AG04450 (cell line): ENCODE measurements around the gene VWF. TPM values are rescaled to one million over a fixed set of nuclear protein-coding genes. Genes with fewer than 3 reads are reported as not detected.

Experiments
- CTCF ChIA-PET: fragments of 300-600, 350-600 bp; formaldehyde crosslinking; extraction: SDS; loops from one replicate; lab custom pipeline; 2022; ENCODE audit warnings: antibody characterized with exemption, inconsistent platforms; lab: Charles Lee
- POLR2A ChIA-PET: fragments of 350-600 bp; formaldehyde crosslinking; extraction: SDS; loops from one replicate; lab custom pipeline; 2021; ENCODE audit warnings: antibody characterized with exemption, inconsistent platforms; lab: Yijun Ruan, JAX
- DNase-seq: peaks from one replicate; pipeline ENCODE4 v3.0.0-alpha.2; 2011; ENCODE audit warnings: low read depth, low spot score
- H3K27ac ChIP-seq: one replicate; pipeline ENCODE4 v1.5.1; 2012; ENCODE audit warnings: low read depth, low read length, control low read depth
- H3K27me3 ChIP-seq: one replicate; pipeline ENCODE4 v1.6.0; 2012; ENCODE audit warnings: low read length; ENCODE audit not compliant: control insufficient read depth, insufficient read depth
- H3K4me3 ChIP-seq: 2 replicates; pipeline ENCODE4 v1.5.1; 2011; ENCODE audit warnings: mild to moderate bottlenecking, low read depth, low read length, control low read depth
- H3K9me3 ChIP-seq: 2 replicates; pipeline ENCODE4 v1.5.1; 2012; ENCODE audit warnings: low read length; ENCODE audit not compliant: control insufficient read depth, insufficient read depth
- polyA plus RNA-seq: library from polyadenylated mRNA; depleted of rRNA; stranded (reverse); fragments of >200 nt; gene quantifications from 2 replicates; pipeline ENCODE4 v1.2.3, GENCODE V29; 2011
- TF ChIP-seq, protein P1 (sequence below): IDR thresholded peaks from 2 replicates; pipeline ENCODE4 v1.5.1; 2011; ENCODE audit warnings: low read depth, low read length, control low read depth, inconsistent platforms

Gene VWF
- polyA plus RNA-seq, 1 experiment: 0.35 TPM

DNA sequence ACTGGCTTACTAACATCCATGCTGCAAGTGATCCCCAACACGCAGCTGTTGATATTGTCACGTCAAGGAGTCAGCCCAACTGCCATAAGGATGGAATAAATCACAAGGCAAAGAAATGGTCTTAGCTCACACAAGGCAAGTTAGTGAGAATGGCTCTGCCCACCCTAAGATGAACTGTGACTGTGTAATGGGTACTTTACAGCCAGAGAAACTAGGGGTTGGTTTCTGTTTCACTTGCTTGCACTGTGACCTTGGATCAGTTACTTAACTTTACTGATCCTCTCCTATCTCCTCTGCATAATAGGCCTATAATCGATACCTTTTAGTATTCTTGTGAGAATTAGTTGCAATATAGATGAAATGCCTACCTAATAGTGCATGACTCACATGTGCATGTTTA lies 127.2 kb downstream of the VWF start:
- TF ChIP-seq, protein P1, sequence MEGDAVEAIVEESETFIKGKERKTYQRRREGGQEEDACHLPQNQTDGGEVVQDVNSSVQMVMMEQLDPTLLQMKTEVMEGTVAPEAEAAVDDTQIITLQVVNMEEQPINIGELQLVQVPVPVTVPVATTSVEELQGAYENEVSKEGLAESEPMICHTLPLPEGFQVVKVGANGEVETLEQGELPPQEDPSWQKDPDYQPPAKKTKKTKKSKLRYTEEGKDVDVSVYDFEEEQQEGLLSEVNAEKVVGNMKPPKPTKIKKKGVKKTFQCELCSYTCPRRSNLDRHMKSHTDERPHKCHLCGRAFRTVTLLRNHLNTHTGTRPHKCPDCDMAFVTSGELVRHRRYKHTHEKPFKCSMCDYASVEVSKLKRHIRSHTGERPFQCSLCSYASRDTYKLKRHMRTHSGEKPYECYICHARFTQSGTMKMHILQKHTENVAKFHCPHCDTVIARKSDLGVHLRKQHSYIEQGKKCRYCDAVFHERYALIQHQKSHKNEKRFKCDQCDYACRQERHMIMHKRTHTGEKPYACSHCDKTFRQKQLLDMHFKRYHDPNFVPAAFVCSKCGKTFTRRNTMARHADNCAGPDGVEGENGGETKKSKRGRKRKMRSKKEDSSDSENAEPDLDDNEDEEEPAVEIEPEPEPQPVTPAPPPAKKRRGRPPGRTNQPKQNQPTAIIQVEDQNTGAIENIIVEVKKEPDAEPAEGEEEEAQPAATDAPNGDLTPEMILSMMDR: no peak
- Histone ChIP-seq H3K9me3 (no peaks in the 10 kb centered on the region), H3K27ac (no peak overlapping the region), H3K27me3 (no peaks in the 10 kb centered on the region), H3K4me3 (no peak overlapping the region)
- ChIA-PET CTCF (interaction anchor here (0.7 to 3.6 kb wide), 4 partner anchors 9 to 287 kb away, joined by 8 to 35 read pairs (median 16); no protein-coding TSS in a partner anchor), POLR2A (no interaction called here)
- no peak for DNase-seq

DNA sequence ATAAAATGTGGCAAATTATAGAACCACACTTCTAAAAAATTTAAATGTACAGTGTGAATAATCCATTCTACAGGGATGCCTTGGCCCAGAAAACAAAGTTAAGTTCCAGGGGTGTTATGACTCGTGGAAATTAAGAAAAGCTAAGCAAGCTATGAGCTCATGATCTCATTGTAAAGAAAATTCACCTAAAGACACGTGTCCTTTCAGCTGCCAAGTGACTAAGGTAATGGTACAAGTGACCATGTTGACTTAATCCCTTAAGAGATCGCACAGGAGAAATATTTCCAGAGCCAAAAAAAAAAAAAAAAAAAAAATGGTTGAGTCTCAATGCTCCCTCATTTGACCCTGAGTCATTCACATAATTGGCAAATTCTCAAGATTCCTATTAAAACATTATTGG lies 128.0 kb downstream of the VWF start:
- H3K27ac ChIP-seq: no peak overlapping the region
- no peak overlapping the region for H3K4me3 ChIP-seq
- no peaks in the 10 kb centered on the region for H3K27me3 ChIP-seq
- TF ChIP-seq, protein P1: no peak
- no peak for DNase-seq
- CTCF ChIA-PET: interaction anchor here (0.7 to 3.6 kb wide), 4 partner anchors 8 to 288 kb away, joined by 8 to 35 read pairs (median 16); no protein-coding TSS in a partner anchor
- POLR2A ChIA-PET: interaction anchor here (0.6 kb wide), 1 partner anchor 475 kb away, joined by 3 read pairs; no protein-coding TSS in a partner anchor
- no peaks in the 10 kb centered on the region for H3K9me3 ChIP-seq

DNA sequence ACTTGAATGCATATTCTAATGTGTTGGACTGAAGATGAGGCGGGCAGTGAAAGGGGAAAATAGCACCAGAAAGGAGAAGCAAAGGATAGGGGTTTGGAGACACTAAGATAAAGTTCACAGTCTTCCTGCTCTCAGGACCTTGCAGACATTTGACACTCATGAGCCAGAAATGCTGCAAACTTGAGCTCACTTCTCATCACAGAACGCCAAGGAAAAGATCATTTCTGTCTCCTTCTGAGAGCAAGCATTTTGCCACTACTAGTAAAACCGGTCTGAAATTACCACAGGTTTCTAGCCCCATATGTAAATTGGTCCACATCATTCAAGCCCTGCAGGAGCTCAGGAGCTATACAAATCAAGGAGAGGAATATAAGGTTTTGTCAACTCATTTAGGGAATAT lies 134.8 kb downstream of the VWF start:
- no peaks in the 10 kb centered on the region for H3K9me3 ChIP-seq
- ChIA-PET POLR2A (no interaction called here), CTCF (interaction anchor here (0.6 to 6.5 kb wide), 23 partner anchors 8 to 1471 kb away, joined by 3 to 295 read pairs (median 11); no protein-coding TSS in a partner anchor)
- no peak overlapping the region for H3K27ac ChIP-seq
- H3K4me3 ChIP-seq: no peak overlapping the region
- peaks cover 12% of the 10 kb centered on the region for H3K27me3 ChIP-seq
- no peak for DNase-seq
- TF ChIP-seq, protein P1: no peak

DNA sequence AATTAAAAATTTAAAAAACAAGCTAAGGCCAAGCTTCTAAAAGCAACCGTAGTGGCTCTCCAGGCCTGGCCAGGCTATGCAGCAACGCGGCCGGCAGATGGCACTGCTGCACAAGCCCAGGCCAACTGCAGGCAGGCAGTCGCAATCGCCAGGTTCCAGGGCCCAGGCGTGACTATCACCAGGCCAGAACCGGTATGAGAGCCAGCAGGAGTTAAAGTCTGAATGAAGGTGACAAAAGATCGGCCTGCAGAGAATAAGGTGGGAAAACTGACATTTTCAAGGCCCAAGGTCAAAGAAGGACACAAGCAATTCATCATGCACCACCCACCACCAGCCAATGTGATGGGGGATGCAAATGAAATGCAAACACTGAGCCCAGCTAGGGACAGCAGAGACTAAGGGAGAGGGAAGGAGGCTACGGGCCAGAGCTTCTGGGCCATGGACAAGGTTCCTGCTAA lies 135.8 kb downstream of the VWF start:
- H3K27me3 ChIP-seq: peaks cover 17% of the 10 kb centered on the region
- CTCF ChIA-PET: interaction anchor here (0.5 to 6.5 kb wide), 71 partner anchors 9 to 1841 kb away, joined by 3 to 295 read pairs (median 4); no protein-coding TSS in a partner anchor
- no peak overlapping the region for H3K4me3 ChIP-seq
- peak; percentile 43 for DNase-seq
- no peaks in the 10 kb centered on the region for H3K9me3 ChIP-seq
- POLR2A ChIA-PET: interaction anchor here (0.9 kb wide), 1 partner anchor 298 kb away, joined by 3 read pairs; no protein-coding TSS in a partner anchor
- H3K27ac ChIP-seq: no peak overlapping the region
- TF ChIP-seq, protein P1: peak; percentile 99

DNA sequence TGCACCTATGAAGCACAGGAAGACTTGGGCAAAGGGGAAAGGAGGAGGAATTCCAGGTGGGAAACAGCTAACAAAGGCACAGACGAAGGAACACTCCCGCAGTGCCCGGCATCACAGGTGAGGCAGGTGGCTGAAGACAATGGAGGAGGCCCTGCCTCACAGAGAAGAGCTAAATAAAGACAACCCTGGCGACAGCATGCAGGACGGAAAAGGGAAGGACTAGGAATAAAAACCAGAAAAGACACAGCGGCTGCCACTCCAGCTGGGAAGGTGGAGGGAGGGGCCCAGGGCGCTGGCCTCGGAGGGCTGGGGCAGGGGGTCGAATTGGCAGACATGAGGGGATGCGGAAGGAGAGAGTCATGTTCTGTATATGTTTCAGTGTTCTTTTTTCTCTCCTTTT lies 136.4 kb downstream of the VWF start:
- POLR2A ChIA-PET: interaction anchor here (0.9 kb wide), 1 partner anchor 298 kb away, joined by 3 read pairs; no protein-coding TSS in a partner anchor
- H3K27me3 ChIP-seq: peaks cover 17% of the 10 kb centered on the region

More for the DNA sequence above, 136.4 kb downstream of the VWF start:
- TF ChIP-seq, protein P1: no peak
- no peak for DNase-seq
- Histone ChIP-seq H3K4me3 (no peak overlapping the region), H3K27ac (no peak overlapping the region), H3K9me3 (no peaks in the 10 kb centered on the region)
- CTCF ChIA-PET: interaction anchor here (0.5 to 6.5 kb wide), 65 partner anchors 10 to 1840 kb away, joined by 3 to 295 read pairs (median 4); no protein-coding TSS in a partner anchor
